WTC11 (cell line): ENCODE results near the gene CDK12. TPM values are rescaled to one million over a fixed set of nuclear protein-coding genes. Genes with fewer than 3 reads are reported as not detected.
A peak's percentile ranks its signal among the peaks of the same experiment; 100 is the strongest.
"Not testable (repeated sequence)": the region's sequence is repeated elsewhere in the genome, so short reads cannot be mapped to it uniquely, and the experiment has no call there.

Experiments used
- ATAC-seq: fragments of 200-7000 bp; cut with Tn5 transposase; 2 replicates; pipeline ENCODE4 v1.10.0; 2021; ENCODE audit warnings: mild to moderate bottlenecking, moderate library complexity
- CTCF ChIA-PET: fragments of 300-600 bp; sonication (Branson Sonifier 250); formaldehyde crosslinking; loops from one replicate; lab custom pipeline; 2021; ENCODE audit warnings: antibody characterized with exemption; lab: Charles Lee
- POLR2A ChIA-PET: fragments of 350-600 bp; sonication (Branson Sonifier 250); formaldehyde crosslinking; loops from one replicate; lab custom pipeline; 2021; ENCODE audit warnings: antibody characterized with exemption; lab: Charles Lee
- DNase-seq: peaks from one replicate; pipeline ENCODE4 v3.0.0; 2021; ENCODE audit warnings: low spot score
- H3K27ac Mint-ChIP-seq: 2 replicates; pipeline ENCODE4 v1.8.0; 2021; ENCODE audit warnings: mixed read lengths
- H3K27me3 Mint-ChIP-seq: 2 replicates; pipeline ENCODE4 v1.8.0; 2021; ENCODE audit warnings: low read depth, mild to moderate bottlenecking, moderate library complexity, mixed read lengths
- H3K36me3 Mint-ChIP-seq: 2 replicates; pipeline ENCODE4 v1.8.0; 2021; ENCODE audit warnings: mixed read lengths
- H3K4me1 Mint-ChIP-seq: 2 replicates; pipeline ENCODE4 v1.8.0; 2022; ENCODE audit warnings: mixed read lengths
- H3K4me3 Mint-ChIP-seq: 2 replicates; pipeline ENCODE4 v1.8.0; 2021; ENCODE audit warnings: mild to moderate bottlenecking, moderate library complexity, mixed read lengths
- H3K9me3 Mint-ChIP-seq: 2 replicates; pipeline ENCODE4 v1.8.0; 2021; ENCODE audit warnings: mixed read lengths
- EMX1 ChIP-seq: fragments of 250-450 bp; sonication (Bioruptor Pico); IDR thresholded peaks from 2 replicates; pipeline ENCODE4 v1.8.0; 2021; ENCODE audit warnings: mild to moderate bottlenecking
- NFATC4 ChIP-seq: fragments of 250-450 bp; sonication (Bioruptor Pico); IDR thresholded peaks from 2 replicates; pipeline ENCODE4 v1.9.0; 2021; ENCODE audit warnings: mild to moderate bottlenecking
- NFE2L1 ChIP-seq: sonication (generic); formaldehyde crosslinking; IDR thresholded peaks from 2 replicates; pipeline ENCODE4 v1.8.1; 2023; ENCODE audit warnings: missing genetic modification reagents
- NR2C2 ChIP-seq: sonication (generic); formaldehyde crosslinking; IDR thresholded peaks from 2 replicates; pipeline ENCODE4 v1.8.0; 2022; ENCODE audit warnings: mild to moderate bottlenecking, missing genetic modification reagents
- ZNF121 ChIP-seq: sonication (generic); formaldehyde crosslinking; IDR thresholded peaks from 2 replicates; pipeline ENCODE4 v1.8.0; 2023; ENCODE audit warnings: missing genetic modification reagents
- ZNF232 ChIP-seq: sonication (generic); formaldehyde crosslinking; IDR thresholded peaks from 2 replicates; pipeline ENCODE4 v1.8.0; 2022; ENCODE audit warnings: mild to moderate bottlenecking, missing genetic modification reagents
- total RNA-seq: library from RNA; stranded (reverse); gene quantifications from 3 replicates; pipeline ENCODE4 v1.2.3, GENCODE V29; 2021
- TF ChIP-seq, protein P1 (sequence below): fragments of 200-600 bp; IDR thresholded peaks from 2 replicates; pipeline ENCODE4 v1.8.0; 2022; ENCODE audit warnings: antibody characterized with exemption
- TF ChIP-seq, protein P2 (sequence below): fragments of 250-450 bp; sonication (Bioruptor Pico); conservative IDR thresholded peaks from 2 replicates; pipeline ENCODE4 v1.9.0; 2021; ENCODE audit warnings: mild to moderate bottlenecking
- TF ChIP-seq, protein P3 (sequence below): sonication (generic); formaldehyde crosslinking; IDR thresholded peaks from 2 replicates; pipeline ENCODE4 v1.8.1; 2022; ENCODE audit warnings: missing genetic modification reagents, borderline replicate concordance
- TF ChIP-seq, protein P4 (sequence below): sonication (generic); formaldehyde crosslinking; IDR thresholded peaks from 2 replicates; pipeline ENCODE4 v1.8.0; 2023; ENCODE audit warnings: mild to moderate bottlenecking, missing genetic modification reagents
- TF ChIP-seq, protein P5 (sequence below): sonication (generic); formaldehyde crosslinking; conservative IDR thresholded peaks from 2 replicates; pipeline ENCODE4 v1.8.1; 2023; ENCODE audit warnings: mild to moderate bottlenecking, low read depth, missing genetic modification reagents, moderate library complexity
- TF ChIP-seq, protein P6 (sequence below): sonication (generic); formaldehyde crosslinking; IDR thresholded peaks from 2 replicates; pipeline ENCODE4 v1.8.1; 2022; ENCODE audit warnings: mild to moderate bottlenecking, missing genetic modification reagents, moderate library complexity, borderline replicate concordance

Gene CDK12
- total RNA-seq, 1 experiment from 2014 or later = 58.4 TPM

DNA sequence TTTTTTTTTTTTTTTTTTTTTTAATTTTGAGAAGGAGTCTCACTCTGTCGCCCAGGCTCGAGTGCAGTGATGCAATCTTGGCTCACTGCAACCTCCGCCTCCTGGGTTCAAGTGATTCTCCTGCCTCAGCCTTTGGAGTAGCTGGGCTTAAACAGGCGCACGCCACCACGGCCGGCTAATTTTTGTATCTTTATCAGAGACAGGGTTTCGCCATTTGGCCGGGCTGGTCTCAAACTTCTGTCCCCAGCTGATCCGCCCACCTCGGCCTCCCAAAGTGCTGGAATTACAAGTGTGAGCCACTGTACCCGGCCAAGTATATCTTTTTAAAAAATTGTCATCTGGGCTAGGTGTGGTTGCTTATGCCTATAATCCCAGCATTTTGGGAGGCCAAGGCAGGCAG, 35.6 kb downstream of the CDK12 start:
- DNase-seq, ATAC-seq, POLR2A ChIA-PET, H3K4me3 Mint-ChIP-seq, H3K27me3 Mint-ChIP-seq, CTCF ChIA-PET, H3K27ac Mint-ChIP-seq, H3K9me3 Mint-ChIP-seq, H3K4me1 Mint-ChIP-seq: not testable (repeated sequence)
- H3K36me3 Mint-ChIP-seq = peaks cover 54% of the 10 kb centered on the region

DNA sequence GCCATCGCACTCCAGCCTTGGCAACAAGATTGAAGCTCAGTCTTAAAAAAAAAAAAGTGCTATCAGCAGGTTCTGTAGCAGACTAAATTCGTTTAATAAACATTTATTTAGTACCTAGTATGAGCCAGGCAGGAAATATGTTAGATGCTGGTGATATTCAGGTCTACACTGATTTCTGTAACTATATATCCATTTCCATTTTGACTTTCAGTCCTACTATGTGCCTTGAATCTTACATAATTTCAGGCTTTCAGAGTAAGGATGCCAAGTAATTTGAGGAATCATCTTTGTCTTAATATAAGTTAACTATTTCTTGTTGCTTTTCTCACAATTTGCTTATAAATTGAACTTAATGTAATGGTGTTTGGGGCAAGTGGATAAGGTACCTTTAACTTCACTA, 46.2 kb downstream of the CDK12 start:
- POLR2A ChIA-PET = no interaction called here

DNA sequence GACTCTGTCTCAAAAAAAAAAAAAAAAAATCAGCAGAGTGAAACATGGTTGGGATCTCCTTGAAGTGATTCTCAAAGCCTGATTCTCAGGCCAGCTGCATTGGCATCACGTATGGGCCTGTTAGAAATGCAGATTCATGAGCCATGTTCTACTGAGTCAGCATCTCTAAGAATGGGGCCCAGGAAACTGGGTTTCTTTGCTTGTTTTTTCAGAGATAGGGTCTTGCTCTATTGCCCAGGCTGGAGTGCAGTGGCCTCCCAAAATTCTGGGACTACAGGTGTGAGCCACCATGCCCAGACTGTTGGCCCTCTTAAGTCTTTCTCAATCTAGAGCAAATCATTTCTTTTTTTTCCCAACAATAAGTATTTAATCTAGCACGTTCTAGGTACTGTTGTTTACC, 47.7 kb downstream of the CDK12 start:
- peaks cover 9% of the 10 kb centered on the region for H3K9me3 Mint-ChIP-seq
- peaks cover 68% of the 10 kb centered on the region for H3K36me3 Mint-ChIP-seq
- TF ChIP-seq NFATC4 (no peak), ZNF121 (0 out of 2 replicates have a peak, but pooled peaks have one; percentile 31)
- no peaks in the 10 kb centered on the region for H3K27me3 Mint-ChIP-seq
- CTCF ChIA-PET = no interaction called here
- no peak overlapping the region for H3K27ac Mint-ChIP-seq
- ATAC-seq = no peak
- POLR2A ChIA-PET = interaction anchor here (0.8 kb wide), 1 partner anchor 24 kb away, joined by 13 read pairs; no protein-coding TSS in a partner anchor
- DNase-seq = no peak
- H3K4me3 Mint-ChIP-seq = no peak overlapping the region
- no peaks in the 10 kb centered on the region for H3K4me1 Mint-ChIP-seq

More for the DNA sequence above, 46.2 kb downstream of the CDK12 start:
- no peak for TF ChIP-seq NFE2L1
- TF ChIP-seq, protein P1, sequence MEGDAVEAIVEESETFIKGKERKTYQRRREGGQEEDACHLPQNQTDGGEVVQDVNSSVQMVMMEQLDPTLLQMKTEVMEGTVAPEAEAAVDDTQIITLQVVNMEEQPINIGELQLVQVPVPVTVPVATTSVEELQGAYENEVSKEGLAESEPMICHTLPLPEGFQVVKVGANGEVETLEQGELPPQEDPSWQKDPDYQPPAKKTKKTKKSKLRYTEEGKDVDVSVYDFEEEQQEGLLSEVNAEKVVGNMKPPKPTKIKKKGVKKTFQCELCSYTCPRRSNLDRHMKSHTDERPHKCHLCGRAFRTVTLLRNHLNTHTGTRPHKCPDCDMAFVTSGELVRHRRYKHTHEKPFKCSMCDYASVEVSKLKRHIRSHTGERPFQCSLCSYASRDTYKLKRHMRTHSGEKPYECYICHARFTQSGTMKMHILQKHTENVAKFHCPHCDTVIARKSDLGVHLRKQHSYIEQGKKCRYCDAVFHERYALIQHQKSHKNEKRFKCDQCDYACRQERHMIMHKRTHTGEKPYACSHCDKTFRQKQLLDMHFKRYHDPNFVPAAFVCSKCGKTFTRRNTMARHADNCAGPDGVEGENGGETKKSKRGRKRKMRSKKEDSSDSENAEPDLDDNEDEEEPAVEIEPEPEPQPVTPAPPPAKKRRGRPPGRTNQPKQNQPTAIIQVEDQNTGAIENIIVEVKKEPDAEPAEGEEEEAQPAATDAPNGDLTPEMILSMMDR = no peak
- TF ChIP-seq, all 79 proteins: peak for 0
- H3K9me3 Mint-ChIP-seq = peaks cover 9% of the 10 kb centered on the region
- H3K4me1 Mint-ChIP-seq = no peaks in the 10 kb centered on the region
- peaks cover 69% of the 10 kb centered on the region for H3K36me3 Mint-ChIP-seq
- H3K27ac Mint-ChIP-seq = no peak overlapping the region
- DNase-seq (no peak), ATAC-seq (no peak)
- CTCF ChIA-PET = interaction anchor here (0.7 kb wide), 1 partner anchor 333 kb away, joined by 3 read pairs; no protein-coding TSS in a partner anchor
- H3K4me3 Mint-ChIP-seq = no peak overlapping the region
- no peaks in the 10 kb centered on the region for H3K27me3 Mint-ChIP-seq

DNA sequence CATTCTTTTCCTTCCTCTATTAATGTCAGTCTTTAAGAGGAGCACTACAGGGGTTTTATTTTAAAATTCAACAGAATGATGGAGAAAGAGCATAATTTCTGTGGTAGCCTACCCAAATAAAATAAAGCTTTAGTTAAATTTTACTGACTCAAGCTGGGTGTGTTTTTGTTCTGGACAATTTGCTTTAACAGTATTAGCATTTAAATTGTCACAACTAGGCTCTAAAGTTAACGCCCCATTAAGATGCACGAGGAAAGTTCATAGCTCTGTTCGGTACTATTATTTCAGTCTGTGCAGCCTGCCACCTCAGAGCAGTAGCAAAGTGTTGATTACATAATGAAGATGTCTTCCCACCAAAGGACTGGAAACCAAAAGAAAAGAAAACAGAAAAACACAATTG, 52.0 kb downstream of the CDK12 start:
- ChIA-PET POLR2A (no interaction called here), CTCF (no interaction called here)
- Mint-ChIP-seq H3K9me3 (peaks cover 9% of the 10 kb centered on the region), H3K36me3 (peaks cover 80% of the 10 kb centered on the region), H3K27me3 (no peaks in the 10 kb centered on the region), H3K27ac (peak overlapping the region; percentile 5; the same call in 1 of the 2 replicates), H3K4me1 (no peaks in the 10 kb centered on the region), H3K4me3 (no peak overlapping the region)
- TF ChIP-seq EMX1 (CRISPR knock-in tag) (no peak), NR2C2 (CRISPR knock-in tag) (no peak), ZNF232 (CRISPR knock-in tag) (no peak)
- TF ChIP-seq, protein P2, sequence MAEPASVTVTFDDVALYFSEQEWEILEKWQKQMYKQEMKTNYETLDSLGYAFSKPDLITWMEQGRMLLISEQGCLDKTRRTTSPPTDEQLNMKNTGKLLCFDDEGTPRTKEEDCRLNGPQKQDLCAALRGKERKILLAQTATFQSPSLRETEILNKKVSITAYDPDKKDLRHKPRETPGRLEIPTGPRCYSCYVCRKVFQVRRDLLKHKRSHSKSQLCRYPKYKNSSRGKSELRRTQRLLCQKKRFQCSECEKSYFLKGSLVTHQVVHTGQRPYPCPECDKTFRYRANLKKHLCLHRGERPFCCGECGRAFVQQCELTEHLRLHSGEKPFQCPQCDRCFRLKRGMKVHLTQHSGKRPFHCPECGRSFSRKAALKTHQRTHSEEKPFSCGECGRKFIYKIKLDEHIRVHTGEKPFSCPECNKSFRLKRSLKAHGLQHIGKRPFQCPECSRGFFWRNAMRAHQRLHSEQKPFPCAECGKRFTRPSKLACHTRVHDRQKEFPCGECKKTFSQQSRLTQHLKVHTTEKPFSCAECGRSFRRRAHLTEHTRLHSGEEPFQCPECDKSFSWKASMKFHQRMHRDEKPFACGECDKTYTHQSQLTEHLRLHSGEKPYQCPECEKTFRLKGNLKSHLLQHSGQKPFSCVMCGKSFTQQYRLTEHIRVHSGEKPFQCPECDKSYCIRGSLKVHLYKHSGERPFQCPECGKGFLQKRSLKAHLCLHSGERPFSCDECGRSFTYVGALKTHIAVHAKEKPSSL (CRISPR knock-in tag) = no peak
- TF ChIP-seq, protein P3, sequence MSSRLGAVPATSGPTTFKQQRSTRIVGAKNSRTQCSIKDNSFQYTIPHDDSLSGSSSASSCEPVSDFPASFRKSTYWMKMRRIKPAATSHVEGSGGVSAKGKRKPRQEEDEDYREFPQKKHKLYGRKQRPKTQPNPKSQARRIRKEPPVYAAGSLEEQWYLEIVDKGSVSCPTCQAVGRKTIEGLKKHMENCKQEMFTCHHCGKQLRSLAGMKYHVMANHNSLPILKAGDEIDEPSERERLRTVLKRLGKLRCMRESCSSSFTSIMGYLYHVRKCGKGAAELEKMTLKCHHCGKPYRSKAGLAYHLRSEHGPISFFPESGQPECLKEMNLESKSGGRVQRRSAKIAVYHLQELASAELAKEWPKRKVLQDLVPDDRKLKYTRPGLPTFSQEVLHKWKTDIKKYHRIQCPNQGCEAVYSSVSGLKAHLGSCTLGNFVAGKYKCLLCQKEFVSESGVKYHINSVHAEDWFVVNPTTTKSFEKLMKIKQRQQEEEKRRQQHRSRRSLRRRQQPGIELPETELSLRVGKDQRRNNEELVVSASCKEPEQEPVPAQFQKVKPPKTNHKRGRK (CRISPR knock-in tag) = no peak
- TF ChIP-seq, protein P4, sequence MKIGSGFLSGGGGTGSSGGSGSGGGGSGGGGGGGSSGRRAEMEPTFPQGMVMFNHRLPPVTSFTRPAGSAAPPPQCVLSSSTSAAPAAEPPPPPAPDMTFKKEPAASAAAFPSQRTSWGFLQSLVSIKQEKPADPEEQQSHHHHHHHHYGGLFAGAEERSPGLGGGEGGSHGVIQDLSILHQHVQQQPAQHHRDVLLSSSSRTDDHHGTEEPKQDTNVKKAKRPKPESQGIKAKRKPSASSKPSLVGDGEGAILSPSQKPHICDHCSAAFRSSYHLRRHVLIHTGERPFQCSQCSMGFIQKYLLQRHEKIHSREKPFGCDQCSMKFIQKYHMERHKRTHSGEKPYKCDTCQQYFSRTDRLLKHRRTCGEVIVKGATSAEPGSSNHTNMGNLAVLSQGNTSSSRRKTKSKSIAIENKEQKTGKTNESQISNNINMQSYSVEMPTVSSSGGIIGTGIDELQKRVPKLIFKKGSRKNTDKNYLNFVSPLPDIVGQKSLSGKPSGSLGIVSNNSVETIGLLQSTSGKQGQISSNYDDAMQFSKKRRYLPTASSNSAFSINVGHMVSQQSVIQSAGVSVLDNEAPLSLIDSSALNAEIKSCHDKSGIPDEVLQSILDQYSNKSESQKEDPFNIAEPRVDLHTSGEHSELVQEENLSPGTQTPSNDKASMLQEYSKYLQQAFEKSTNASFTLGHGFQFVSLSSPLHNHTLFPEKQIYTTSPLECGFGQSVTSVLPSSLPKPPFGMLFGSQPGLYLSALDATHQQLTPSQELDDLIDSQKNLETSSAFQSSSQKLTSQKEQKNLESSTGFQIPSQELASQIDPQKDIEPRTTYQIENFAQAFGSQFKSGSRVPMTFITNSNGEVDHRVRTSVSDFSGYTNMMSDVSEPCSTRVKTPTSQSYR (CRISPR knock-in tag) = no peak
- TF ChIP-seq, protein P5, sequence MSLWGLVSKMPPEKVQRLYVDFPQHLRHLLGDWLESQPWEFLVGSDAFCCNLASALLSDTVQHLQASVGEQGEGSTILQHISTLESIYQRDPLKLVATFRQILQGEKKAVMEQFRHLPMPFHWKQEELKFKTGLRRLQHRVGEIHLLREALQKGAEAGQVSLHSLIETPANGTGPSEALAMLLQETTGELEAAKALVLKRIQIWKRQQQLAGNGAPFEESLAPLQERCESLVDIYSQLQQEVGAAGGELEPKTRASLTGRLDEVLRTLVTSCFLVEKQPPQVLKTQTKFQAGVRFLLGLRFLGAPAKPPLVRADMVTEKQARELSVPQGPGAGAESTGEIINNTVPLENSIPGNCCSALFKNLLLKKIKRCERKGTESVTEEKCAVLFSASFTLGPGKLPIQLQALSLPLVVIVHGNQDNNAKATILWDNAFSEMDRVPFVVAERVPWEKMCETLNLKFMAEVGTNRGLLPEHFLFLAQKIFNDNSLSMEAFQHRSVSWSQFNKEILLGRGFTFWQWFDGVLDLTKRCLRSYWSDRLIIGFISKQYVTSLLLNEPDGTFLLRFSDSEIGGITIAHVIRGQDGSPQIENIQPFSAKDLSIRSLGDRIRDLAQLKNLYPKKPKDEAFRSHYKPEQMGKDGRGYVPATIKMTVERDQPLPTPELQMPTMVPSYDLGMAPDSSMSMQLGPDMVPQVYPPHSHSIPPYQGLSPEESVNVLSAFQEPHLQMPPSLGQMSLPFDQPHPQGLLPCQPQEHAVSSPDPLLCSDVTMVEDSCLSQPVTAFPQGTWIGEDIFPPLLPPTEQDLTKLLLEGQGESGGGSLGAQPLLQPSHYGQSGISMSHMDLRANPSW (CRISPR knock-in tag) = no peak
- TF ChIP-seq, protein P6, sequence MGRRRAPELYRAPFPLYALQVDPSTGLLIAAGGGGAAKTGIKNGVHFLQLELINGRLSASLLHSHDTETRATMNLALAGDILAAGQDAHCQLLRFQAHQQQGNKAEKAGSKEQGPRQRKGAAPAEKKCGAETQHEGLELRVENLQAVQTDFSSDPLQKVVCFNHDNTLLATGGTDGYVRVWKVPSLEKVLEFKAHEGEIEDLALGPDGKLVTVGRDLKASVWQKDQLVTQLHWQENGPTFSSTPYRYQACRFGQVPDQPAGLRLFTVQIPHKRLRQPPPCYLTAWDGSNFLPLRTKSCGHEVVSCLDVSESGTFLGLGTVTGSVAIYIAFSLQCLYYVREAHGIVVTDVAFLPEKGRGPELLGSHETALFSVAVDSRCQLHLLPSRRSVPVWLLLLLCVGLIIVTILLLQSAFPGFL (CRISPR knock-in tag) = no peak
- ATAC-seq (no peak), DNase-seq (no peak)
